OCI-LY7 (cell line): ENCODE measurements around the gene GPC3.

Experiments
- CTCF ChIP-seq: fragments of 200-600 bp; sonication (generic); conservative IDR thresholded peaks from 2 replicates; pipeline ENCODE4 v1.5.1; 2014; ENCODE audit warnings: mild to moderate bottlenecking, antibody characterized with exemption, low read length, moderate library complexity, mixed read lengths
- EZH2phosphoT487 ChIP-seq: fragments of 200-600 bp; sonication (generic); IDR thresholded peaks from 2 replicates; pipeline ENCODE4 v1.6.1; 2018; ENCODE audit warnings: low read depth, borderline replicate concordance, mild to moderate bottlenecking, mixed run types, antibody characterized with exemption, low read length, moderate library complexity, mixed read lengths

GRCh38 chrX:133953785-133954355, 31.5 kb downstream of the GPC3 start:
- TF ChIP-seq CTCF = no peak
- no peak for TF ChIP-seq EZH2phosphoT487
